Posterior vena cava (tissue), 2 donors: Measurements from ENCODE around the gene TBC1D16. TPM values are rescaled to one million over a fixed set of nuclear protein-coding genes. Genes with fewer than 3 reads are reported as not detected.

ENCODE experiments used
- DNase-seq: peaks from one replicate; pipeline ENCODE4 v3.0.0-alpha.2; 2020; ENCODE audit warnings: low spot score
- intact Hi-C, 2 donors: fragments of 100-400 bp; cut with DNase I; formaldehyde crosslinking; loops; one replicate each; pipeline versions ENCODE4 v1.14.1 to v1.14.2; 2022 to 2023
- total RNA-seq, 2 donors: library from RNA; stranded (reverse); fragmentation: NEBNext Ultra II Directional; extraction: Animal tissue kit (Norgen Biotek cat#: 25700); gene quantifications; one replicate each; pipeline ENCODE4 v1.2.1, GENCODE V29; 2021
- donor health status: DM: yes; HTN: yes; CAD: no.
- donor health status: DM: yes; HTN: yes; CAD: no.

TBC1D16 gene
- total RNA-seq, 2 donors from 2014 or later, result 38.9 to 57.9 TPM

GRCh38 chr17:79992649-79993389 lies 42.9 kb downstream of the TBC1D16 start:
- intact Hi-C loops, result loop anchor here in 1 of 2 donors (5.0 to 10.0 kb wide), 2 partner anchors 201 to 248 kb away; no protein-coding TSS in a partner anchor
- no peak for DNase-seq

GRCh38 chr17:79991924-79992648 lies 43.6 kb downstream of the TBC1D16 start:
- intact Hi-C loops, result loop anchor here in 1 of 2 donors (5.0 to 10.0 kb wide), 2 partner anchors 200 to 247 kb away; no protein-coding TSS in a partner anchor

GRCh38 chr17:79991140-79991923 lies 44.3 kb downstream of the TBC1D16 start:
- peak; percentile 92 for DNase-seq
- intact Hi-C loops, result loop anchor here in 1 of 2 donors (5.0 to 10.0 kb wide), 2 partner anchors 199 to 247 kb away; no protein-coding TSS in a partner anchor

More at GRCh38 chr17:79991924-79992648, 43.6 kb downstream of the TBC1D16 start:
- DNase-seq, result no peak

GRCh38 chr17:79990704-79991103 lies 45.0 kb downstream of the TBC1D16 start:
- intact Hi-C loops, result loop anchor here in 1 of 2 donors (5.0 to 10.0 kb wide), 2 partner anchors 198 to 246 kb away; no protein-coding TSS in a partner anchor
- peak; percentile 77 for DNase-seq

GRCh38 chr17:79990051-79990592 lies 45.5 kb downstream of the TBC1D16 start:
- no peak for DNase-seq
- intact Hi-C loops, result loop anchor here in 1 of 2 donors (5.0 to 10.0 kb wide), 2 partner anchors 198 to 245 kb away; no protein-coding TSS in a partner anchor

- no peak for DNase-seq
- intact Hi-C loops, result loop anchor here in 1 of 2 donors (10.0 kb wide), 1 partner anchor 244 kb away; no protein-coding TSS in a partner anchor
Observed at GRCh38 chr17:79989106-79989835, 46.4 kb downstream of the TBC1D16 start.

GRCh38 chr17:79988185-79988971 lies 47.3 kb downstream of the TBC1D16 start:
- intact Hi-C loops, result loop anchor here in 1 of 2 donors (10.0 kb wide), 1 partner anchor 244 kb away; no protein-coding TSS in a partner anchor
- DNase-seq, result peak; percentile 90

GRCh38 chr17:79987935-79988184 lies 47.8 kb downstream of the TBC1D16 start:
- no peak for DNase-seq
- intact Hi-C loops, result loop anchor here in 1 of 2 donors (10.0 kb wide), 1 partner anchor 243 kb away; no protein-coding TSS in a partner anchor

GRCh38 chr17:79987187-79987934 lies 48.3 kb downstream of the TBC1D16 start:
- peak; percentile 51 for DNase-seq
- intact Hi-C loops, result loop anchor here in 1 of 2 donors (10.0 kb wide), 1 partner anchor 243 kb away; no protein-coding TSS in a partner anchor

GRCh38 chr17:79986411-79987186 lies 49.1 kb downstream of the TBC1D16 start:
- DNase-seq, result peak; percentile 76
- intact Hi-C loops, result loop anchor here in 1 of 2 donors (10.0 kb wide), 1 partner anchor 242 kb away; no protein-coding TSS in a partner anchor

GRCh38 chr17:79985943-79986391 lies 49.7 kb downstream of the TBC1D16 start:
- intact Hi-C loops, result loop anchor here in 1 of 2 donors (10.0 kb wide), 1 partner anchor 241 kb away; no protein-coding TSS in a partner anchor
- peak; percentile 51 for DNase-seq

GRCh38 chr17:79985361-79985942 lies 50.2 kb downstream of the TBC1D16 start:
- DNase-seq, result peak; percentile 75
- intact Hi-C loops, result loop anchor here in 1 of 2 donors (10.0 kb wide), 1 partner anchor 241 kb away; no protein-coding TSS in a partner anchor

- intact Hi-C loops, result loop anchor here in 1 of 2 donors (10.0 kb wide), 1 partner anchor 240 kb away; no protein-coding TSS in a partner anchor
- DNase-seq, result peak; percentile 62
Observed at GRCh38 chr17:79984877-79985276, 50.8 kb downstream of the TBC1D16 start.

- intact Hi-C loops, result loop anchor here in 1 of 2 donors (10.0 kb wide), 1 partner anchor 239 kb away; no protein-coding TSS in a partner anchor
- no peak for DNase-seq
Observed at GRCh38 chr17:79984045-79984840, 51.4 kb downstream of the TBC1D16 start.
